ENCODE measurements around the gene SPEN. TPM values are rescaled to one million over a fixed set of nuclear protein-coding genes. Genes with fewer than 3 reads are reported as not detected.

Gene SPEN
- total RNA-seq, 2 donors from 2014 or later = 27.8 to 38.9 TPM

- peak overlapping the region in 2 of 4 donors; percentile 95 to 99 for H3K27ac ChIP-seq
- H3K4me3 ChIP-seq = no peak overlapping the region
- 38 to 53% methylated on average over 6 of the region's 6 CpGs for WGBS, 2 donors
- ATAC-seq = no peak
- DNase-seq = no peak
- peaks cover 38% of the 10 kb centered on the region for H3K4me1 ChIP-seq
- H3K27me3 ChIP-seq = no peaks in the 10 kb centered on the region
- intact Hi-C loops (cut with DNase I) = no loop called here
- H3K36me3 ChIP-seq (replicated peaks in 1 of 2; ENCODE audit: insufficient read depth in 1 of 2, low read depth in 2 of 2) = no peaks in the 10 kb centered on the region
- no peak for TF ChIP-seq POLR2A (IDR thresholded peaks at IDR 0.05)
- TF ChIP-seq CTCF (IDR thresholded peaks at IDR 0.05) = no peak
- no peaks in the 10 kb centered on the region for H3K9me3 ChIP-seq
Observed at GRCh38 chr1:15852036-15852827, 4.7 kb downstream of the SPEN start.

GRCh38 chr1:15852828-15853302, 5.4 kb downstream of the SPEN start:
- H3K4me1 ChIP-seq = peaks cover 38% of the 10 kb centered on the region
- no peak for DNase-seq
- H3K9me3 ChIP-seq = no peaks in the 10 kb centered on the region
- no peak for ATAC-seq
- intact Hi-C loops (cut with DNase I) = no loop called here
- H3K27me3 ChIP-seq = no peaks in the 10 kb centered on the region
- H3K36me3 ChIP-seq (replicated peaks in 1 of 2; ENCODE audit: insufficient read depth in 1 of 2, low read depth in 2 of 2) = no peaks in the 10 kb centered on the region
- TF ChIP-seq CTCF (IDR thresholded peaks at IDR 0.05) (no peak), POLR2A (IDR thresholded peaks at IDR 0.05) (no peak)
- H3K27ac ChIP-seq = peak overlapping the region in 1 of 4 donors; percentile 99
- 53 to 65% methylated on average over 3 of the region's 3 CpGs for WGBS, 2 donors
- no peak overlapping the region for H3K4me3 ChIP-seq

- Histone ChIP-seq H3K4me3 (no peak overlapping the region), H3K4me1 (peaks cover 24% of the 10 kb centered on the region), H3K27me3 (no peaks in the 10 kb centered on the region), H3K9me3 (no peaks in the 10 kb centered on the region), H3K36me3 (replicated peaks in 1 of 2; ENCODE audit: insufficient read depth in 1 of 2, low read depth in 2 of 2) (no peaks in the 10 kb centered on the region), H3K27ac (no peak overlapping the region)
- intact Hi-C loops (cut with DNase I) = no loop called here
- TF ChIP-seq CTCF (IDR thresholded peaks at IDR 0.05) = no peak
- no peak for TF ChIP-seq POLR2A (IDR thresholded peaks at IDR 0.05)
- no peak for DNase-seq
- WGBS, 2 donors = 93 to 97% methylated on average over 5 of the region's 5 CpGs
- no peak for ATAC-seq
Observed at GRCh38 chr1:15856888-15857287, 9.4 kb downstream of the SPEN start.

- H3K4me3 ChIP-seq = no peak overlapping the region
- DNase-seq (no peak), ATAC-seq (no peak)
- no peaks in the 10 kb centered on the region for H3K9me3 ChIP-seq
- WGBS, 2 donors = 84 to 90% methylated on average over 6 of the region's 6 CpGs
- H3K27ac ChIP-seq = no peak overlapping the region
- intact Hi-C loops (cut with DNase I) = no loop called here
- peaks cover 21% of the 10 kb centered on the region for H3K4me1 ChIP-seq
- H3K27me3 ChIP-seq = no peaks in the 10 kb centered on the region
- TF ChIP-seq CTCF (IDR thresholded peaks at IDR 0.05) (no peak), POLR2A (IDR thresholded peaks at IDR 0.05) (no peak)
- no peaks in the 10 kb centered on the region for H3K36me3 ChIP-seq (replicated peaks in 1 of 2; ENCODE audit: insufficient read depth in 1 of 2, low read depth in 2 of 2)
Observed at GRCh38 chr1:15858069-15858670, 10.7 kb downstream of the SPEN start.
